K562 (cell line): ENCODE measurements around the gene HFE. TPM values are rescaled to one million over a fixed set of nuclear protein-coding genes. Genes with fewer than 3 reads are reported as not detected.
A peak's percentile ranks its signal among the peaks of the same experiment; 100 is the strongest.

Source experiments
- BDP1 ChIP-seq: IDR thresholded peaks from 3 replicates; pipeline ENCODE4 v1.6.1; 2011; ENCODE audit not compliant: insufficient read length, insufficient read depth
- CBFA2T2 ChIP-seq: fragments of 450-650 bp; conservative IDR thresholded peaks from 2 replicates; pipeline ENCODE4 v1.6.1; 2017; ENCODE audit warnings: mild to moderate bottlenecking
- DIDO1 ChIP-seq: fragments of 450-650 bp; IDR thresholded peaks from 2 replicates; pipeline ENCODE4 v1.6.1; 2016; ENCODE audit warnings: low read depth, missing biosample characterization, missing genetic modification characterization
- EWSR1 ChIP-seq: fragments of 450-650 bp; IDR thresholded peaks from 2 replicates; pipeline ENCODE4 v1.6.1; 2018; ENCODE audit warnings: borderline replicate concordance, mild to moderate bottlenecking, low read depth, moderate library complexity; ENCODE audit not compliant: partially characterized antibody
- HCFC1 ChIP-seq: IDR thresholded peaks from 2 replicates; pipeline ENCODE4 v1.6.1; 2012; ENCODE audit warnings: low read depth, low read length, improper control_type of control experiment
- JUND ChIP-seq, 2 experiments: IDR thresholded peaks; 2 replicates in 1 of 2; 3 replicates in 1 of 2; pipeline ENCODE4 v1.6.1; 2011; ENCODE audit warnings: borderline replicate concordance in 2 of 2, low read depth in 2 of 2, low read length in 2 of 2, improper control_type of control experiment in 1 of 2, missing biosample characterization in 1 of 2, missing genetic modification characterization in 1 of 2, missing genetic modification reagents in 1 of 2
- NUFIP1 ChIP-seq: fragments of 450-650 bp; IDR thresholded peaks from 2 replicates; pipeline ENCODE4 v1.6.1; 2018; ENCODE audit not compliant: partially characterized antibody
- RAD21 ChIP-seq, 2 experiments: fragments of 250-450 bp in 1 of 2; fragments of 450-650 bp in 1 of 2; sonication (Bioruptor Pico) in 1 of 2; formaldehyde crosslinking in 1 of 2; IDR thresholded peaks in 1 of 2; conservative IDR thresholded peaks in 1 of 2; 2 replicates each; pipeline versions ENCODE4 v1.4.0 to v1.8.0; 2020 to 2022; ENCODE audit warnings: mild to moderate bottlenecking in 2 of 2, moderate library complexity in 1 of 2
- SMARCA5 ChIP-seq: fragments of 450-650 bp; IDR thresholded peaks from 2 replicates; pipeline ENCODE4 v1.6.1; 2016
- SRSF1 ChIP-seq: fragments of 200-400 bp; formaldehyde crosslinking; IDR thresholded peaks from 2 replicates; pipeline ENCODE4 v1.6.1; 2017; ENCODE audit warnings: mild to moderate bottlenecking, low read depth, low read length, moderate library complexity
- ZNF197 ChIP-seq: fragments of 200-800 bp; sonication (Bioruptor generic); IDR thresholded peaks from 2 replicates; pipeline ENCODE4 v1.6.1; 2016; ENCODE audit warnings: low read depth, missing genetic modification characterization, missing compliant biosample characterization
- ZNF316 ChIP-seq: fragments of 450-650 bp; IDR thresholded peaks from 2 replicates; pipeline ENCODE4 v1.6.1; 2016
- ZNF75A ChIP-seq: fragments of 450-650 bp; formaldehyde crosslinking; IDR thresholded peaks from 2 replicates; pipeline ENCODE4 v1.4.0; 2020; ENCODE audit warnings: mild to moderate bottlenecking
- polyA plus RNA-seq, 8 experiments: library from polyadenylated mRNA; depleted of rRNA in 4 of 8; stranded (reverse) in 5 of 8; unstranded in 3 of 8; fragments of >200 nt; fragmentation: Nextera tagmentation in 2 of 8; fragmentation: Illumina TruSeq in 1 of 8; extraction: Ambion mirVana in 2 of 8; extraction: Trizol in 1 of 8; gene quantifications; 2 replicates each; pipeline versions ENCODE4 v1.2.1 to v1.2.3, GENCODE V29; 2011 to 2014; ENCODE audit warnings: inconsistent platforms in 1 of 8, missing spikeins in 1 of 8
- total RNA-seq, 7 experiments: library from RNA; depleted of rRNA in 6 of 7; stranded (reverse); fragments of >200 nt in 6 of 7; fragmentation: Illumina TruSeq in 2 of 7; extraction: Trizol in 2 of 7; gene quantifications; 2 replicates each; pipeline versions ENCODE4 v1.2.1 to v1.2.3, GENCODE V29; 2011 to 2021; ENCODE audit warnings: low replicate concordance in 1 of 7
- TF ChIP-seq, protein P1 (sequence below): sonication (generic); formaldehyde crosslinking; IDR thresholded peaks from 2 replicates; pipeline ENCODE4 v1.8.1; 2023; ENCODE audit warnings: mild to moderate bottlenecking, missing genetic modification reagents
- TF ChIP-seq, protein P2 (sequence below), 2 experiments: IDR thresholded peaks; 2 replicates each; pipeline ENCODE4 v1.6.1; 2012; ENCODE audit warnings: improper control_type of control experiment in 2 of 2, low read depth in 2 of 2, low read length in 2 of 2, borderline replicate concordance in 1 of 2
- TF ChIP-seq, protein P3 (sequence below): fragments of 250-450 bp; sonication (Bioruptor Pico); IDR thresholded peaks from 2 replicates; pipeline ENCODE4 v1.5.0; 2021; ENCODE audit warnings: mild to moderate bottlenecking, borderline replicate concordance
- TF ChIP-seq, protein P4 (sequence below): fragments of 450-650 bp; IDR thresholded peaks from 2 replicates; pipeline ENCODE4 v1.6.1; 2014; ENCODE audit warnings: low read depth, mild to moderate bottlenecking, moderate library complexity, borderline replicate concordance

The HFE gene
- total and polyA plus RNA-seq, 9 of the 15 experiments (the other 6 are each of a cell fraction or from before 2014, with no cell fraction given), result 0.14 to 1.2 (median 0.76) TPM

DNA sequence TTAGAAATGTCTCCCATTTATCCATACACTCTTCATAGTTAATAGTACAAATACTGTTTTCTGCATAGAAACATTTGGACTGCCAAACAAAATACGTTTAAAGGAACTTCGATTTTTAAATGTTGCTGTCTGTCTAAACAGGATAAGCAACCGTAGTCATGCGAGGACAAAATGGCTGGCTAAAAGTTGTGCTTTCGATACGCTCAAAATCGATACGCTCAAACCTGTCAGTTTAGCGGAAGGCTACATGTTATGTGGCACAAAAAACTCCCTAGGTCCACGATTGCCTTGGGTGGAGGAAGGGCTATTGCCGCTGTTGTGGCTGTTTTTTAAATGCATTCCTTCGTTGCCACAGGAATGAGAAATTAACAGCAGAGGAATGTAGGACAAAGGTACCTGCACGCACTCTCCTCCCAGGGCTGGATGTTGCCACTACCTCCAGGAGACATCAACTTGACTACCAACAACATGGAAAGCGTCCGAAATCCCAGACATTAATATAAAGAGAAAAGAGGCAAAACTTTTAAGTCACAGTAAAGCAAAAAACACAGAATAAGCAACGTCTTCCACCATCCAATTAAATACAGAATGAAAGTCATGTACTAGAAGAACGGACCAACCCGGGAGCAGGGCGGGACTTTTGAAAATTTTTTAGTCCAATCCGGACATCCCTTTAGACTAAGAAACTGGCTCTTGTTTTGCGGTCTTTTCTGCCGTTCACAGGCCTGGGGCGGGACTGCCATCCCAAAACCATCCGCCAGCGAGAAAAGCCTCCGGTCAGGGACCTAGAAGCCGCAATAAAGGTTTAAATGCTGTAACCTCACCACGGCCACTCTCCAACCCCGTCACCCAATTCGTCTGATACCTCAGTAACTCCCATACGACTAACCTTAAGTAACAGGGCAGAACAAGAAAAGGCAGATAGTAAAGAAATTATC lies 32.2 kb upstream of the HFE start (continued):
- TF ChIP-seq CBFA2T2 (no peak; the same call in 1 of the 2 replicates), NUFIP1 (peak; percentile 29), SRSF1 (no peak), RAD21 (CRISPR knock-in tag; conservative IDR thresholded peaks at IDR 0.05 in 1 of 2, IDR thresholded peaks at IDR 0.05 in 1 of 2) (peak in 1 of 2 experiments; percentile 59; a peak in 2 of 4 replicates), JUND (IDR thresholded peaks at IDR 0.05; ENCODE audit: borderline replicate concordance, low read depth, low read length) (0 out of 2 replicates have a peak, but pooled peaks have one; percentile 9), JUND (tag; IDR thresholded peaks at IDR 0.05; ENCODE audit: borderline replicate concordance, low read depth, low read length) (no peak), ZNF316 (peak; percentile 26; the same call in 1 of the 2 replicates), HCFC1 (0 out of 2 replicates have a peak, but pooled peaks have one; percentile 24), BDP1 (no peak), EWSR1 (peak; percentile 97), ZNF197 (CRISPR knock-in tag) (peak; percentile 78; the same call in 1 of the 2 replicates), DIDO1 (tag) (no peak), ZNF75A (CRISPR knock-in tag) (0 out of 2 replicates have a peak, but pooled peaks have one; percentile 25), SMARCA5 (no peak)
- TF ChIP-seq, protein P1, sequence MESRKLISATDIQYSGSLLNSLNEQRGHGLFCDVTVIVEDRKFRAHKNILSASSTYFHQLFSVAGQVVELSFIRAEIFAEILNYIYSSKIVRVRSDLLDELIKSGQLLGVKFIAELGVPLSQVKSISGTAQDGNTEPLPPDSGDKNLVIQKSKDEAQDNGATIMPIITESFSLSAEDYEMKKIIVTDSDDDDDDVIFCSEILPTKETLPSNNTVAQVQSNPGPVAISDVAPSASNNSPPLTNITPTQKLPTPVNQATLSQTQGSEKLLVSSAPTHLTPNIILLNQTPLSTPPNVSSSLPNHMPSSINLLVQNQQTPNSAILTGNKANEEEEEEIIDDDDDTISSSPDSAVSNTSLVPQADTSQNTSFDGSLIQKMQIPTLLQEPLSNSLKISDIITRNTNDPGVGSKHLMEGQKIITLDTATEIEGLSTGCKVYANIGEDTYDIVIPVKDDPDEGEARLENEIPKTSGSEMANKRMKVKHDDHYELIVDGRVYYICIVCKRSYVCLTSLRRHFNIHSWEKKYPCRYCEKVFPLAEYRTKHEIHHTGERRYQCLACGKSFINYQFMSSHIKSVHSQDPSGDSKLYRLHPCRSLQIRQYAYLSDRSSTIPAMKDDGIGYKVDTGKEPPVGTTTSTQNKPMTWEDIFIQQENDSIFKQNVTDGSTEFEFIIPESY (CRISPR knock-in tag), result 0 out of 2 replicates have a peak, but pooled peaks have one; percentile 19
- TF ChIP-seq, protein P2, sequence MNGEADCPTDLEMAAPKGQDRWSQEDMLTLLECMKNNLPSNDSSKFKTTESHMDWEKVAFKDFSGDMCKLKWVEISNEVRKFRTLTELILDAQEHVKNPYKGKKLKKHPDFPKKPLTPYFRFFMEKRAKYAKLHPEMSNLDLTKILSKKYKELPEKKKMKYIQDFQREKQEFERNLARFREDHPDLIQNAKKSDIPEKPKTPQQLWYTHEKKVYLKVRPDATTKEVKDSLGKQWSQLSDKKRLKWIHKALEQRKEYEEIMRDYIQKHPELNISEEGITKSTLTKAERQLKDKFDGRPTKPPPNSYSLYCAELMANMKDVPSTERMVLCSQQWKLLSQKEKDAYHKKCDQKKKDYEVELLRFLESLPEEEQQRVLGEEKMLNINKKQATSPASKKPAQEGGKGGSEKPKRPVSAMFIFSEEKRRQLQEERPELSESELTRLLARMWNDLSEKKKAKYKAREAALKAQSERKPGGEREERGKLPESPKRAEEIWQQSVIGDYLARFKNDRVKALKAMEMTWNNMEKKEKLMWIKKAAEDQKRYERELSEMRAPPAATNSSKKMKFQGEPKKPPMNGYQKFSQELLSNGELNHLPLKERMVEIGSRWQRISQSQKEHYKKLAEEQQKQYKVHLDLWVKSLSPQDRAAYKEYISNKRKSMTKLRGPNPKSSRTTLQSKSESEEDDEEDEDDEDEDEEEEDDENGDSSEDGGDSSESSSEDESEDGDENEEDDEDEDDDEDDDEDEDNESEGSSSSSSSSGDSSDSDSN (IDR thresholded peaks at IDR 0.05; ENCODE audit: borderline replicate concordance in 1 of 2, low read depth in 2 of 2, low read length in 2 of 2), result no peak
- TF ChIP-seq, protein P3, sequence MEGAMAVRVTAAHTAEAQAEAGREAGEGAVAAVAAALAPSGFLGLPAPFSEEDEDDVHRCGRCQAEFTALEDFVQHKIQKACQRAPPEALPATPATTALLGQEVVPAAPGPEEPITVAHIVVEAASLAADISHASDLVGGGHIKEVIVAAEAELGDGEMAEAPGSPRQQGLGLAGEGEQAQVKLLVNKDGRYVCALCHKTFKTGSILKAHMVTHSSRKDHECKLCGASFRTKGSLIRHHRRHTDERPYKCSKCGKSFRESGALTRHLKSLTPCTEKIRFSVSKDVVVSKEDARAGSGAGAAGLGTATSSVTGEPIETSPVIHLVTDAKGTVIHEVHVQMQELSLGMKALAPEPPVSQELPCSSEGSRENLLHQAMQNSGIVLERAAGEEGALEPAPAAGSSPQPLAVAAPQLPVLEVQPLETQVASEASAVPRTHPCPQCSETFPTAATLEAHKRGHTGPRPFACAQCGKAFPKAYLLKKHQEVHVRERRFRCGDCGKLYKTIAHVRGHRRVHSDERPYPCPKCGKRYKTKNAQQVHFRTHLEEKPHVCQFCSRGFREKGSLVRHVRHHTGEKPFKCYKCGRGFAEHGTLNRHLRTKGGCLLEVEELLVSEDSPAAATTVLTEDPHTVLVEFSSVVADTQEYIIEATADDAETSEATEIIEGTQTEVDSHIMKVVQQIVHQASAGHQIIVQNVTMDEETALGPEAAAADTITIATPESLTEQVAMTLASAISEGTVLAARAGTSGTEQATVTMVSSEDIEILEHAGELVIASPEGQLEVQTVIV, result peak; percentile 66; the same call in 1 of the 2 replicates
- TF ChIP-seq, protein P4, sequence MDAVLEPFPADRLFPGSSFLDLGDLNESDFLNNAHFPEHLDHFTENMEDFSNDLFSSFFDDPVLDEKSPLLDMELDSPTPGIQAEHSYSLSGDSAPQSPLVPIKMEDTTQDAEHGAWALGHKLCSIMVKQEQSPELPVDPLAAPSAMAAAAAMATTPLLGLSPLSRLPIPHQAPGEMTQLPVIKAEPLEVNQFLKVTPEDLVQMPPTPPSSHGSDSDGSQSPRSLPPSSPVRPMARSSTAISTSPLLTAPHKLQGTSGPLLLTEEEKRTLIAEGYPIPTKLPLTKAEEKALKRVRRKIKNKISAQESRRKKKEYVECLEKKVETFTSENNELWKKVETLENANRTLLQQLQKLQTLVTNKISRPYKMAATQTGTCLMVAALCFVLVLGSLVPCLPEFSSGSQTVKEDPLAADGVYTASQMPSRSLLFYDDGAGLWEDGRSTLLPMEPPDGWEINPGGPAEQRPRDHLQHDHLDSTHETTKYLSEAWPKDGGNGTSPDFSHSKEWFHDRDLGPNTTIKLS, result no peak; the same call in 1 of the 2 replicates
